Measurements from ENCODE around the gene TRPC4. TPM values are rescaled to one million over a fixed set of nuclear protein-coding genes. Genes with fewer than 3 reads are reported as not detected.

TRPC4 gene
- total RNA-seq, 1 experiment from 2014 or later = 19.0 TPM

DNA sequence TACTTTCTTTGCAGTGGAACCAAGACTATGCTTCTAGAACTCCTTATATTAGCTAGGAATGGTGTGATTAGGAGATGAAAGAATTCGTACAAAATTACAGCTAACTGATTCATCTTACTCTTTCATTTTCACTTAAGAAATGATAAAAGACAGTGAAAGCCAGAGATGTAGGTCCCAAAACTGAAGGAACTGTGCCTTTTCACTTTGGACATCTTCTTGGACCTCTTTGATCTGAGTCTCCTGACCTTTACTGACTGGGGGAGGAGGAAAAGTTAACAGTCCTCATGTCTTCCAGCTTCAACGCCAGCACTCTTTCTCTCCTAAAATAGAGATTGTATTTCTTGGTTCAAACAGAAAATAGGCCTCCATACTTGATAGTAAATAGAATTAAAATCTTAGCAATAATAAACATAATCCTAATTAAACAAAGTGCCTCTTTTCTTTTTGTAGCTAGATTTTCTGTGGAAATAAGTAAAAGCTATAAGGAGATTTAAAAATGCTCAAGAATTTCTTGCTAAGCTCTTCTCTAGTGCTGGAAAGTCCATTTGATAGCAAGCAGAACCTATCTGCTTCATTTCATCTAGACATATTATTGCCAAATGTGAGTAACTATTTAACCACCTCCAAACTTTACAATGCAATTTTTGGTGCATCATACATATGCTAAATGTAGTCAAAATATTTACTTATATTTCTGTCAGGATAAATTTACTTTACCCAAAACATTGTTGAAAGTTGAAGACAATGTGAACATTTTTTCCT, 161.7 kb downstream of the TRPC4 start:
- Histone ChIP-seq H3K9me3 (ENCODE audit: control insufficient read depth, low read depth, low read length) (no peaks in the 10 kb centered on the region), H3K4me2 (ENCODE audit: insufficient read depth, insufficient read length, low read length) (no peak overlapping the region), H4K91ac (ENCODE audit: insufficient read length, low read depth, low read length) (no peak overlapping the region), H3K27me3 (ENCODE audit: insufficient read depth, low read length) (no peaks in the 10 kb centered on the region), H3K79me2 (ENCODE audit: insufficient read depth, low read length) (no peaks in the 10 kb centered on the region), H3K79me1 (ENCODE audit: insufficient read depth, low read depth, low read length, poor library complexity, severe bottlenecking) (no peaks in the 10 kb centered on the region), H4K8ac (replicated peaks; ENCODE audit: insufficient read length, low read depth, low read length) (no peak overlapping the region), H4K20me1 (ENCODE audit: control insufficient read depth, insufficient read depth, insufficient read length) (no peaks in the 10 kb centered on the region), H3K56ac (ENCODE audit: insufficient read length, low read depth, low read length) (no peak overlapping the region), H2BK12ac (ENCODE audit: insufficient read length, low read depth, low read length) (no peak overlapping the region), H4K5ac (ENCODE audit: insufficient read length, low read depth, low read length) (no peak overlapping the region), H3K23ac (ENCODE audit: insufficient read length, low read depth, low read length) (no peak overlapping the region), H2BK20ac (ENCODE audit: low read depth, low read length, poor library complexity, severe bottlenecking) (no peak overlapping the region), H3K9ac (ENCODE audit: extremely low read depth, insufficient read length, low read length) (no peak overlapping the region), H3K14ac (ENCODE audit: insufficient read depth, low read length) (no peak overlapping the region), H3K27ac (ENCODE audit: insufficient read length, low read depth, low read length) (no peak overlapping the region), H3K23me2 (ENCODE audit: insufficient read length, low read depth, low read length, poor library complexity, severe bottlenecking) (no peaks in the 10 kb centered on the region), H3K4me1 (ENCODE audit: insufficient read depth, low read length) (no peaks in the 10 kb centered on the region), H3T11ph (ENCODE audit: low read length) (no peak overlapping the region), H3K4ac (ENCODE audit: low read depth, low read length) (no peak overlapping the region), H3K18ac (ENCODE audit: insufficient read length, low read depth, low read length) (no peak overlapping the region), H2AFZ (ENCODE audit: low read length) (no peak overlapping the region), H2BK120ac (ENCODE audit: low read depth, low read length, poor library complexity, severe bottlenecking) (no peak overlapping the region), H2BK5ac (ENCODE audit: insufficient read length, low read length) (no peak overlapping the region), H2BK15ac (ENCODE audit: low read depth, low read length) (no peak overlapping the region), H2AK5ac (ENCODE audit: insufficient read length, low read length) (no peak overlapping the region)
- Mint-ChIP-seq H3K27ac (no peak overlapping the region), H3K4me1 (no peaks in the 10 kb centered on the region), H3K36me3 (ENCODE audit: insufficient read depth in 1 of 3, low read depth in 3 of 3) (no peaks in the 10 kb centered on the region), H3K4me3 (no peak overlapping the region; a peak in 1 of 5 replicates), H3K9me3 (no peaks in the 10 kb centered on the region), H3K27me3 (ENCODE audit: low read depth) (no peaks in the 10 kb centered on the region)
- TF ChIP-seq, protein P1, sequence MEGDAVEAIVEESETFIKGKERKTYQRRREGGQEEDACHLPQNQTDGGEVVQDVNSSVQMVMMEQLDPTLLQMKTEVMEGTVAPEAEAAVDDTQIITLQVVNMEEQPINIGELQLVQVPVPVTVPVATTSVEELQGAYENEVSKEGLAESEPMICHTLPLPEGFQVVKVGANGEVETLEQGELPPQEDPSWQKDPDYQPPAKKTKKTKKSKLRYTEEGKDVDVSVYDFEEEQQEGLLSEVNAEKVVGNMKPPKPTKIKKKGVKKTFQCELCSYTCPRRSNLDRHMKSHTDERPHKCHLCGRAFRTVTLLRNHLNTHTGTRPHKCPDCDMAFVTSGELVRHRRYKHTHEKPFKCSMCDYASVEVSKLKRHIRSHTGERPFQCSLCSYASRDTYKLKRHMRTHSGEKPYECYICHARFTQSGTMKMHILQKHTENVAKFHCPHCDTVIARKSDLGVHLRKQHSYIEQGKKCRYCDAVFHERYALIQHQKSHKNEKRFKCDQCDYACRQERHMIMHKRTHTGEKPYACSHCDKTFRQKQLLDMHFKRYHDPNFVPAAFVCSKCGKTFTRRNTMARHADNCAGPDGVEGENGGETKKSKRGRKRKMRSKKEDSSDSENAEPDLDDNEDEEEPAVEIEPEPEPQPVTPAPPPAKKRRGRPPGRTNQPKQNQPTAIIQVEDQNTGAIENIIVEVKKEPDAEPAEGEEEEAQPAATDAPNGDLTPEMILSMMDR (conservative IDR thresholded peaks at IDR 0.05) = no peak
- WGBS (ENCODE audit: extremely low coverage, insufficient read length, low lambda C conversion rate) = no CpG with 5 or more reads among the region's 2 CpGs
- DNase-seq = no peak

Measured in H9 (cell line).